ENCODE measurements around the gene APOA5. TPM values are rescaled to one million over a fixed set of nuclear protein-coding genes. Genes with fewer than 3 reads are reported as not detected.

The APOA5 gene
- total and polyA plus RNA-seq, 2 of the 8 experiments (the other 6 are each of a cell fraction or from before 2014, with no cell fraction given), result 0.08 to 0.15 TPM

DNA sequence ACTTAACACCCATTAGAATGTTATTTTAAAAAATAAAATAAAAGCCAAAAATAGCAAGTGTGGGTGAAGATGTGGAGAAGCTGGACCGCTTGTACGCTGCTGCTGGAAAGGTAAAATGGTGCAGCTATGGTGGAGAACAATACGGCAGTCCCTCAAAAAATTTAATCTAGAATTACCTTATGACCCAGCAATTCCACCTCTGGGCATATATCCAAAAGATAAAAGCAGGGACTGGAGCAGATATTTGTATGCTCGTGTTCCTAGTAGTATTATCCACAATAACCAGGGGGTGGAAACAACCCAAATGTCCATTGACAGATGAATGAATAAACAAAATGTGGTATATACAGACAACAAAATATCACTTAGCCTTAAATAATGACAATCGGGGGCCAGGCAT lies 6.1 kb upstream of the APOA5 start (continued):
- TF ChIP-seq CEBPB (IDR thresholded peaks at IDR 0.05; ENCODE audit: low read depth, low read length) (no peak), GABPA (IDR thresholded peaks at IDR 0.05; ENCODE audit: borderline replicate concordance, insufficient read depth, low read length) (no peak), RXRA (IDR thresholded peaks at IDR 0.05; ENCODE audit: insufficient read depth, low read depth, low read length) (no peak), RFX5 (IDR thresholded peaks at IDR 0.05; ENCODE audit: borderline replicate concordance, low read depth, low read length) (no peak)

All from H1 (cell line).